Chondrocyte (in vitro differentiated cells): Measurements from ENCODE around the gene RAPGEF5. TPM values are rescaled to one million over a fixed set of nuclear protein-coding genes. Genes with fewer than 3 reads are reported as not detected.

Experiments
- DNase-seq: peaks from one replicate; pipeline ENCODE4 v3.0.0; 2021; ENCODE audit warnings: mixed read lengths, low spot score
- H3K27ac Mint-ChIP-seq: one replicate; pipeline ENCODE4 v1.8.0; 2021; ENCODE audit warnings: mild to moderate bottlenecking, moderate library complexity, mixed read lengths; ENCODE audit not compliant: unreplicated experiment
- H3K27me3 Mint-ChIP-seq: 2 replicates; pipeline ENCODE4 v1.8.0; 2021; ENCODE audit warnings: low read depth, mixed read lengths
- H3K36me3 Mint-ChIP-seq: 2 replicates; pipeline ENCODE4 v1.8.0; 2021; ENCODE audit warnings: low read depth, mixed read lengths
- H3K4me1 Mint-ChIP-seq: 2 replicates; pipeline ENCODE4 v1.8.0; 2021; ENCODE audit warnings: low read depth, mild to moderate bottlenecking, mixed read lengths
- H3K4me3 Mint-ChIP-seq: one replicate; pipeline ENCODE4 v1.8.0; 2021; ENCODE audit warnings: mild to moderate bottlenecking, moderate library complexity, mixed read lengths; ENCODE audit not compliant: unreplicated experiment
- H3K9me3 Mint-ChIP-seq: 2 replicates; pipeline ENCODE4 v1.8.0; 2021; ENCODE audit warnings: low read depth, mixed read lengths
- total RNA-seq: library from RNA; stranded (reverse); gene quantifications from 3 replicates; pipeline ENCODE4 v1.2.1, GENCODE V29; 2021
- TF ChIP-seq, protein P1 (sequence below): fragments of 200-600 bp; sonication (generic); IDR thresholded peaks from 2 replicates; pipeline ENCODE4 v1.5.0; 2021; ENCODE audit warnings: antibody characterized with exemption, mild to moderate bottlenecking, moderate library complexity

Gene RAPGEF5
- total RNA-seq, 1 donor from 2014 or later: 2.2 TPM

DNA sequence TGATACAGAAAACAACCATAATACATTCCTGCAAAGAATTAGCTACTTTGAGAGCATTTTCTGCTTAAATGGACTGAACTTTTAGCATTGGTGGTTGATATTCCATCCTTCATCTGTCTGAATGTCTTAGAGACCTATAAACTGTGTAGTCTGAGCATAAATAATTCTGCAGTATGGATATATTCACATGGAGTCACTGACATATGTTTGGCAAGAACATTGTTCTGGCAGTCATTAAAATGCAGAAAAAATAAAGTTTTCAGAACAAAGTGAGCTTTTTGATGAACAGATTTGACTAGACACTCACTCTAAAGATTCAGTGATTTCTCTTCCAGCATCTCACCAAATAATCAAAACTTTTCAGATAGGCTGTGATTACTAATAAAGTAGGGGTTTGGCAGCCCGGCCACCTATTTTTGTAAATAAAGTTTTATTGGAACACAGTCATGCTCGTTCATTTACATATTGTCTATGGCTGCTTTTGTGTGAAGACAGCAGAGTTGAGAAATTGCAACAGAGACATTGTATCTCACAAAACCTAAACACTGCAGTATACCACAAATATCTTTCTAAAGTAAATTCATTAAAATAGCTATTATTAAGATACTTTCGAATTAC lies 44.1 kb upstream of the RAPGEF5 start:
- Mint-ChIP-seq H3K27me3 (no peaks in the 10 kb centered on the region), H3K4me3 (no peak overlapping the region), H3K36me3 (no peaks in the 10 kb centered on the region), H3K27ac (peak overlapping the region; percentile 81), H3K4me1 (peaks cover 45% of the 10 kb centered on the region), H3K9me3 (no peaks in the 10 kb centered on the region)
- TF ChIP-seq, protein P1, sequence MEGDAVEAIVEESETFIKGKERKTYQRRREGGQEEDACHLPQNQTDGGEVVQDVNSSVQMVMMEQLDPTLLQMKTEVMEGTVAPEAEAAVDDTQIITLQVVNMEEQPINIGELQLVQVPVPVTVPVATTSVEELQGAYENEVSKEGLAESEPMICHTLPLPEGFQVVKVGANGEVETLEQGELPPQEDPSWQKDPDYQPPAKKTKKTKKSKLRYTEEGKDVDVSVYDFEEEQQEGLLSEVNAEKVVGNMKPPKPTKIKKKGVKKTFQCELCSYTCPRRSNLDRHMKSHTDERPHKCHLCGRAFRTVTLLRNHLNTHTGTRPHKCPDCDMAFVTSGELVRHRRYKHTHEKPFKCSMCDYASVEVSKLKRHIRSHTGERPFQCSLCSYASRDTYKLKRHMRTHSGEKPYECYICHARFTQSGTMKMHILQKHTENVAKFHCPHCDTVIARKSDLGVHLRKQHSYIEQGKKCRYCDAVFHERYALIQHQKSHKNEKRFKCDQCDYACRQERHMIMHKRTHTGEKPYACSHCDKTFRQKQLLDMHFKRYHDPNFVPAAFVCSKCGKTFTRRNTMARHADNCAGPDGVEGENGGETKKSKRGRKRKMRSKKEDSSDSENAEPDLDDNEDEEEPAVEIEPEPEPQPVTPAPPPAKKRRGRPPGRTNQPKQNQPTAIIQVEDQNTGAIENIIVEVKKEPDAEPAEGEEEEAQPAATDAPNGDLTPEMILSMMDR: no peak
- no peak for DNase-seq

- TF ChIP-seq, protein P1: no peak
- Mint-ChIP-seq H3K27me3 (no peaks in the 10 kb centered on the region), H3K27ac (peak overlapping the region; percentile 67)
Measured at GRCh38 chr7:22400150-22400814, 43.3 kb upstream of the RAPGEF5 start.

GRCh38 chr7:22399546-22399945 lies 42.6 kb upstream of the RAPGEF5 start:
- no peak overlapping the region for H3K27ac Mint-ChIP-seq
- no peaks in the 10 kb centered on the region for H3K27me3 Mint-ChIP-seq
- H3K36me3 Mint-ChIP-seq: no peaks in the 10 kb centered on the region
- peaks cover 45% of the 10 kb centered on the region for H3K4me1 Mint-ChIP-seq
- TF ChIP-seq, protein P1: no peak
- no peaks in the 10 kb centered on the region for H3K9me3 Mint-ChIP-seq
- no peak overlapping the region for H3K4me3 Mint-ChIP-seq
- no peak for DNase-seq

More at GRCh38 chr7:22400150-22400814, 43.3 kb upstream of the RAPGEF5 start:
- no peak for DNase-seq
- no peaks in the 10 kb centered on the region for H3K9me3 Mint-ChIP-seq
- no peaks in the 10 kb centered on the region for H3K36me3 Mint-ChIP-seq
- H3K4me1 Mint-ChIP-seq: peaks cover 45% of the 10 kb centered on the region
- no peak overlapping the region for H3K4me3 Mint-ChIP-seq

GRCh38 chr7:22399091-22399490 lies 42.1 kb upstream of the RAPGEF5 start:
- Mint-ChIP-seq H3K9me3 (no peaks in the 10 kb centered on the region), H3K27me3 (no peaks in the 10 kb centered on the region), H3K36me3 (no peaks in the 10 kb centered on the region), H3K4me1 (peaks cover 45% of the 10 kb centered on the region), H3K27ac (peak overlapping the region; percentile 52), H3K4me3 (no peak overlapping the region)
- TF ChIP-seq, protein P1: no peak
- no peak for DNase-seq

DNA sequence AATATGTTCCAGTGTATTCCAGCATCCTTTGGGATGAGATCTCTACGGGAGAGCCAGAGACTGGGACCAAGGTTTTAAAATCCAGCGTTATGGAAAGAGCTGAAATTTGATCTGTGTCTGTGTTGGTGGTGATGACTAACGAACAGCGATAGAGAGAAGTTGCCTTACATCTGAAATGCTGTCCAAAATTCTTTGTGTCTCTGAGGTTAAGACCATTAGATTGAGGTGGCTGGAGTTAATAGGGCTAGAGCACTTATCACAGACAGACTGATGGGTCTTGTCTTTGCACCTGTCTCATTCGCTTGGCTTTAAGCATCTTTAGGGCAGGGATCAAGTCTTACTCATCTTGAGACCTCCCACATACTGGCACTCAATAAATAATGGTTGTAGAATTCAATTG lies 41.0 kb upstream of the RAPGEF5 start:
- no peak for DNase-seq
- Mint-ChIP-seq H3K4me3 (no peak overlapping the region), H3K4me1 (peaks cover 45% of the 10 kb centered on the region), H3K27ac (no peak overlapping the region), H3K36me3 (no peaks in the 10 kb centered on the region), H3K27me3 (no peaks in the 10 kb centered on the region), H3K9me3 (no peaks in the 10 kb centered on the region)
- TF ChIP-seq, protein P1: no peak
